22Rv1 (cell line): ENCODE results near the gene HNRNPA1.

Experiments
- H3K27ac ChIP-seq: fragments of 450-650 bp; 2 replicates; pipeline ENCODE4 v1.5.1; 2017
- TF ChIP-seq, protein P1 (sequence below): fragments of 450-650 bp; IDR thresholded peaks from 2 replicates; pipeline ENCODE4 v1.5.1; 2017; ENCODE audit warnings: mild to moderate bottlenecking

The HNRNPA1 gene

GRCh38 chr12:54333420-54334034 lies 53.0 kb downstream of the HNRNPA1 start:
- H3K27ac ChIP-seq = no peak overlapping the region

More at GRCh38 chr12:54333420-54334034, 53.0 kb downstream of the HNRNPA1 start:
- TF ChIP-seq, protein P1, sequence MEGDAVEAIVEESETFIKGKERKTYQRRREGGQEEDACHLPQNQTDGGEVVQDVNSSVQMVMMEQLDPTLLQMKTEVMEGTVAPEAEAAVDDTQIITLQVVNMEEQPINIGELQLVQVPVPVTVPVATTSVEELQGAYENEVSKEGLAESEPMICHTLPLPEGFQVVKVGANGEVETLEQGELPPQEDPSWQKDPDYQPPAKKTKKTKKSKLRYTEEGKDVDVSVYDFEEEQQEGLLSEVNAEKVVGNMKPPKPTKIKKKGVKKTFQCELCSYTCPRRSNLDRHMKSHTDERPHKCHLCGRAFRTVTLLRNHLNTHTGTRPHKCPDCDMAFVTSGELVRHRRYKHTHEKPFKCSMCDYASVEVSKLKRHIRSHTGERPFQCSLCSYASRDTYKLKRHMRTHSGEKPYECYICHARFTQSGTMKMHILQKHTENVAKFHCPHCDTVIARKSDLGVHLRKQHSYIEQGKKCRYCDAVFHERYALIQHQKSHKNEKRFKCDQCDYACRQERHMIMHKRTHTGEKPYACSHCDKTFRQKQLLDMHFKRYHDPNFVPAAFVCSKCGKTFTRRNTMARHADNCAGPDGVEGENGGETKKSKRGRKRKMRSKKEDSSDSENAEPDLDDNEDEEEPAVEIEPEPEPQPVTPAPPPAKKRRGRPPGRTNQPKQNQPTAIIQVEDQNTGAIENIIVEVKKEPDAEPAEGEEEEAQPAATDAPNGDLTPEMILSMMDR = no peak
